Activated effector memory CD4-positive, alpha-beta T cell treated with Interleukin-2 at 50 U/mL for 16 hours (primary cell): ENCODE data around the gene ZMAT3.

Source experiments
- DNase-seq: peaks from one replicate; pipeline ENCODE4 v3.0.0-alpha.2; 2020

The ZMAT3 gene

DNA sequence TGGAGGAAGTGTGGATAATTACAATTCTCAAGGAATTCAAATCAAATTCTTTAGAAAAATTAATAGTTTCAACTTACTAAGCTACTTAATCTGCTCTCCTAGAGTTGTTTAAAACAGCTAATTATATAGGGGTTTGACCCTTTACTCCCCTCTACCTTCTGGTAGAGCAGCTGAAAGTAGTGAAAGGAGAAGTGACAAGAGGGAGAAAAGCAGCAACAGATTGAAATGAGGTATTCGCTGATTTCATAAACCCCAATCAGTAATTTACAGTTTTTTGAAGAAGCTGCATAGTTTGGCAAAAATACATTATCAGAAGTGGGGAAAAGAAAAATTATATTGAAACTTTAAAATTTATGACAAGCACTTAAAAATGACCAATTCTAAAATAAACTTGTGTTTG, 52.8 kb downstream of the ZMAT3 start:
- no peak for DNase-seq

GRCh38 chr3:179016979-179017670, 54.5 kb downstream of the ZMAT3 start:
- DNase-seq, result no peak

- no peak for DNase-seq
Observed at GRCh38 chr3:179015551-179016020, 56.0 kb downstream of the ZMAT3 start.

DNA sequence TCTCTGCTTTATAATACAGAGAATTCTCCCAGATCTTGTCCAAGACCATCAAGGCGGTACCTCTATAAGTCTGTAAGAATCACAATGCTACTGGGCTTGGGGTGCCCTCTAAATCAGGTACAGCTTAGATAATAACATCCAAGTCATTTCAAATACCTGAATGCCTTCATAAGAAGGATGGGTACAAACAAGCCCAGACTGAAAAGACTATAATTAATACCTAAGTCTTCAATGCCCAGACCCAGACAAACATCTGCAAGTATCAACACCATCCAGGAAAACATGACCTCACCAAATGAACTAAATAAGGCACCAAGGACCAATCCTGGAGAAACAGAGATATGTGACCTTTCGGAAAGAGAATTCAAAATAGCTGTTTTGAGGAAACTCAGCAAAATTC, 65.9 kb downstream of the ZMAT3 start:
- no peak for DNase-seq

GRCh38 chr3:179005213-179005612, 66.4 kb downstream of the ZMAT3 start:
- no peak for DNase-seq

GRCh38 chr3:179000659-179001058, 71.0 kb downstream of the ZMAT3 start:
- DNase-seq, result no peak

- DNase-seq, result no peak
Observed at GRCh38 chr3:179000144-179000543, 71.5 kb downstream of the ZMAT3 start.

DNA sequence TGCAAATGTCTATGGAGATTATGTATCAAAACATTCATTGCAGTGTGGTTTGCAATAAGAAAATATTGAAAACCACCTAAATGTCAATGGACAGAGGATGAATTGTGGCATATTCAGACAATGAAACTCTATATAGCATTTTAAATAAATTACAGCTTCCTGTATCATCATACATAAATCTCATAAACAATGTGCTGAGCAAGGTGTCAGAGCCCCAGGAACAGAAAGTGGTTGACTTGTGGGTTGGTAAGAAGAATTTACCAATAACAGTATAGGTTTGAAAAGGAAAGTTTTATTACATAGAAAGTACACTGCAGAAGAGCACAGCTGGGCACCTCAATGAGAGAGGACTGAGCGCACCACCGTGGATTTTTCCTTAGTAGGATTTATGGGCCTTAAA, 75.2 kb downstream of the ZMAT3 start:
- no peak for DNase-seq

- DNase-seq, result no peak
Observed at GRCh38 chr3:178990293-178990692, 81.3 kb downstream of the ZMAT3 start.

GRCh38 chr3:178989821-178990220, 81.8 kb downstream of the ZMAT3 start:
- no peak for DNase-seq

GRCh38 chr3:178987745-178988144, 83.9 kb downstream of the ZMAT3 start:
- DNase-seq, result no peak

DNA sequence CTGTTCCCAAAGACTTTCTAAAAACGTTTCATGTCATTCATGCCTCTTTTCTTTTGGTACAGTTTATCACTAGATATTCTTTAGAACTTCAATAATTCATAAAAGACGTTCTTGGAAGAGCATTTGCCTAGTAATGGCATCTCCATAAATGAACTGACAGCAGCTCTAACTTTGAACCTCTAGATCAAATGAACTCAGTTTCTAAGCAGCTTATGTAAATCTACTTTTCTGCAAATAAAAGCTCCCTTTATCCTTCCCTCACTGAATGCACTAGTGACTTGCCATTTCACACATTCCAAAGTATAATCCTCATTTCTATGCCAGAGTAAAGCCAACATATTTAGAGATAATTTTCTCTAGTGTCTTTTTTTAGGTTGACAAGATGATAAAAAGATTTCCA, 85.2 kb downstream of the ZMAT3 start:
- no peak for DNase-seq

- DNase-seq, result no peak
Observed at GRCh38 chr3:178982137-178982536, 89.5 kb downstream of the ZMAT3 start.

GRCh38 chr3:178975320-178975719, 96.3 kb downstream of the ZMAT3 start:
- no peak for DNase-seq

- DNase-seq, result no peak
Observed at GRCh38 chr3:178971614-178972013, 100.0 kb downstream of the ZMAT3 start.

DNA sequence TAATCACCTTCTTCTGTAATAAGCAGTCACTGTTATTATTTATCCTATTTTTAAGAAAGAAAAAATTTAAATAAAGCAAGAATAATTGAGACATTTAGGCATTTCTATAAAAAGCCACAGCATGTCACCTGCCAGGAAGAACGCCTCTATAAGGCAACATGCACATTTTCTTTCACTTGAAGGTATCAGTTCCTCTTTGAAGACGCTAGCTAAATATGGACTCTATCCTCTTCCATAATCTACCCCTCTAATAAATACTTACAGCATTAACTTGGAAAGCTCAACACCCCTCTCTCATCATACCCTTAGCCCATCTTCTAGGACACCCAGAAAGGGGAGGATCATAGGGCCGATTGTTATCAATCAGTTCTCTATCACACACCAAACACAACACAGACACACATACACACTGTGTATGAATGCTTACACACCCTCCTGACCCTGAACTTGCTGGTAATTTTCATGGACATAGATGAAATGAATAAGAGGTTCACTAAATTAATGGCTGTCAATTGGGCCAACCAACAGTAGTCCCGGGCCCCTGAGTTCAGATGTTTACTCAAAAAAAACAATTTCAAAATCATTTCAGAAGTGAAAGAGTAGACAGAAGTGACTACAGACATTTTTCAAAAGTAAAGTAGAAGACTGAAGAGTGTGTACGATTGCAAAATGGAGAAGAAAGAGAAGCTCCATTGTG, 102.5 kb downstream of the ZMAT3 start:
- DNase-seq, result no peak
